Upper lobe of left lung (tissue), 4 donors: ENCODE data around the gene KHDC4.

Source experiments
- CTCF ChIP-seq, 6 experiments: fragments of 450-650 bp in 4 of 6; fragments of 200-600 bp in 2 of 6; sonication (generic) in 2 of 6; IDR thresholded peaks; one replicate each; pipeline ENCODE4 v1.5.1; 2016 to 2019; ENCODE audit warnings: antibody characterized with exemption in 6 of 6
- POLR2A ChIP-seq, 4 donors: fragments of 450-650 bp; IDR thresholded peaks; one replicate each; pipeline ENCODE4 v1.5.1; 2016 to 2017; ENCODE audit warnings: antibody characterized with exemption in 4 of 4, mild to moderate bottlenecking in 2 of 4
- POLR2AphosphoS5 ChIP-seq, 2 donors: sonication (generic); formaldehyde crosslinking; IDR thresholded peaks; one replicate each; pipeline ENCODE4 v1.5.1; 2017; ENCODE audit warnings: antibody characterized with exemption in 2 of 2

DNA sequence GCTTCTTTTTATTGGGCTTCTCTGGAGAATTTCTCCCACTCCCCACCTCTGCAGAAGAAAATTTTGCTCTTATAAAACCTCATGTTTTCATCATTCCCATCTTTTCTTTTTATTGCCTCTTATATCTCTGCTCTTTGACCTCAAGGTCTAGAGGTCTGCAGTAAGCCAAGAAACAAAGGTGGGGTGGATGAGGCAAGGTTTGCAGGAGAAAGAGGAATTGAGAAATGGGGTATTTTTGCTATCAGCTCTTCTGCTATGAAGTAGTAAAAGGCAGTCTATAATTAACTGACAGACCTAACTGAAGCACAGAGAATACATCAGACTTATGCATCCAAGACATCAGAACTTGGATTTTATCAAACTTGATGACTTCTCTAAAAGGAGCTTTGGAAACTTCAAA lies 52.0 kb downstream of the KHDC4 start:
- TF ChIP-seq CTCF (IDR thresholded peaks at IDR 0.05), result no peak
- no peak for TF ChIP-seq POLR2A (IDR thresholded peaks at IDR 0.05)
- no peak for TF ChIP-seq POLR2AphosphoS5 (IDR thresholded peaks at IDR 0.05)
